Left colon (tissue), 2 donors: Measurements from ENCODE around the gene C10orf120. TPM values are rescaled to one million over a fixed set of nuclear protein-coding genes. Genes with fewer than 3 reads are reported as not detected.

Experiments used
- total RNA-seq, 2 donors: library from RNA; stranded (reverse); fragmentation: NEBNext Ultra II Directional; extraction: Animal tissue kit (Norgen Biotek cat#: 25700); gene quantifications; one replicate each; pipeline ENCODE4 v1.2.1, GENCODE V29; 2021
- donor health status: DM: no; HTN: no; CAD: no.
- donor health status: DM: yes; HTN: yes; CAD: no.

C10orf120 gene
- total RNA-seq, 2 donors from 2014 or later: not detected

Other genes starting within 250 kb of the C10orf120 start
- gene ARMS2, start 245.2 kb downstream of the C10orf120 start, total RNA-seq: not detected
- 10 to 100 TPM; 14.6 to 37.0 TPM for gene HTRA1, start 238.3 kb downstream of the C10orf120 start, total RNA-seq
- 100 to 1,000 TPM in 1 of 2 donors, 10 to 100 TPM in 1; 59.0 to 424 TPM for gene DMBT1, start 139.1 kb downstream of the C10orf120 start, total RNA-seq
- gene CUZD1, start 146.0 kb upstream of the C10orf120 start, total RNA-seq: under 1 TPM; 0.64 to 0.82 TPM
- gene FAM24B, start 179.7 kb upstream of the C10orf120 start, total RNA-seq: 1 to 10 TPM; 3.9 to 4.1 TPM
- not detected for gene FAM24A, start 210.8 kb upstream of the C10orf120 start, total RNA-seq